HG03571 (cell line): ENCODE results near the gene JMJD7.

Experiments
- ATAC-seq: cut with Tn5 transposase; IDR thresholded peaks from one replicate; pipeline ENCODE4 v1.9.1; 2021; ENCODE audit not compliant: unreplicated experiment

Gene JMJD7

GRCh38 chr15:41862515-41863116, 34.7 kb downstream of the JMJD7 start:
- ATAC-seq: no peak

- no peak for ATAC-seq
These were observed 37.7 kb downstream of the JMJD7 start for GRCh38 chr15:41865490-41866055.

GRCh38 chr15:41866263-41866703, 38.4 kb downstream of the JMJD7 start:
- ATAC-seq: no peak

- no peak for ATAC-seq
These were observed 39.1 kb downstream of the JMJD7 start for GRCh38 chr15:41866872-41867579.

- ATAC-seq: no peak
These were observed 40.4 kb downstream of the JMJD7 start for GRCh38 chr15:41868321-41868720.

- no peak for ATAC-seq
These were observed 42.1 kb downstream of the JMJD7 start for GRCh38 chr15:41869770-41870688.

GRCh38 chr15:41870689-41871081, 42.8 kb downstream of the JMJD7 start:
- ATAC-seq: no peak

- no peak for ATAC-seq
These were observed 43.4 kb downstream of the JMJD7 start for GRCh38 chr15:41871175-41871905.

- ATAC-seq: no peak
These were observed 44.4 kb downstream of the JMJD7 start for GRCh38 chr15:41872166-41872747.

GRCh38 chr15:41873711-41874110, 45.8 kb downstream of the JMJD7 start:
- ATAC-seq: no peak

GRCh38 chr15:41874736-41875135, 46.8 kb downstream of the JMJD7 start:
- ATAC-seq: no peak

GRCh38 chr15:41876007-41876406, 48.1 kb downstream of the JMJD7 start:
- ATAC-seq: no peak

- ATAC-seq: no peak
These were observed 48.8 kb downstream of the JMJD7 start for GRCh38 chr15:41876689-41877088.

- ATAC-seq: no peak
These were observed 49.9 kb downstream of the JMJD7 start for GRCh38 chr15:41877631-41878354.

- ATAC-seq: no peak
These were observed 50.4 kb downstream of the JMJD7 start for GRCh38 chr15:41878355-41878699.

GRCh38 chr15:41879321-41879845, 51.5 kb downstream of the JMJD7 start:
- no peak for ATAC-seq

GRCh38 chr15:41880156-41880877, 52.4 kb downstream of the JMJD7 start:
- ATAC-seq: no peak

- no peak for ATAC-seq
These were observed 53.2 kb downstream of the JMJD7 start for GRCh38 chr15:41881086-41881485.

GRCh38 chr15:41881550-41881919, 53.6 kb downstream of the JMJD7 start:
- no peak for ATAC-seq
